Hematopoietic multipotent progenitor cell treated with erythropoietin and hydrocortisone succinate and interleukin-3 and kit ligand, for 15 days (in vitro differentiated cells): Measurements from ENCODE around the gene RER1.
"Not testable (repeated sequence)": the region's sequence is repeated elsewhere in the genome, so short reads cannot be mapped to it uniquely, and the experiment has no call there.

Experiments used
- DNase-seq: peaks from one replicate; pipeline ENCODE4 v3.0.0-alpha.2; 2015; ENCODE audit warnings: low spot score

Gene RER1

DNA sequence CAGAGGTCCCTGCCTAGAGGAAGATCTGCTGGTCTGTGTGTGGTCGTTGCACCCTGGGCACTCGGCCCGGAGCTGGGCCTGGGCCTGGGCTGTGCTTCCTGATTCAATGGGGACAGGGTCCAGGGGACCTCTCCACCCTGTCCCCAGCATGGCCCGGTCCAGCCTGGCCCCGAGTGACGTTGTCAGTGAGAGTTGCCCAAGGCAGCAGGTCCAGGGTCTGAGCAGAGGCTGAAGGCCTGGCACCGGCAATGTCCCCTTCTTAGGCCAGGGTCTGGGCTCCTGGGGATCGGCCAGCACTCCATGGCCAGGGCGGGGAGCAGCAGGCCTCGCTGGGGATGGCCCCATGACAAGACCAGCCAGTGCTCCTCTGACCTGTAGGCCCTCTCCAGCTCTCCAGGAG, 36.3 kb downstream of the RER1 start:
- no peak for DNase-seq

DNA sequence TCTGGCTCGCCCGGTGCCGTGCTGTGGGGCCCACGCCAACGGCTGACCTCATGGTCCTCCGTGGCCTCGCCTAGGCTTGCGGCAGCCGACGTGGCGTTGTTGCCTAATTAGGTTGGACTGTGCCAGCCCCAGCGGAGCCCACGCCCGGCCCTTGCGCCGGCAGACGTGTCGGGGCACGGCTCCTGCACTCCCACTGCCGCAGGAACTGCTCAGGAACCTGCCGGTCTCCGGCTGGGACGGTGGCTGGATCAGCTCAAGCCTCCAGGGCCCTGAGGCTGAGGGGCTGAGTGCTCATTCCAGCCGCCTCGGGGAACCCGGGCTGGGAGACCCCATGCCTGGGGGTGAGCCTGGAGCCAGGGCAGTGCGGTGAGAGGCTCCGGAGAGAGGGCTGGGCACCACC, 36.8 kb downstream of the RER1 start:
- DNase-seq = no peak

DNA sequence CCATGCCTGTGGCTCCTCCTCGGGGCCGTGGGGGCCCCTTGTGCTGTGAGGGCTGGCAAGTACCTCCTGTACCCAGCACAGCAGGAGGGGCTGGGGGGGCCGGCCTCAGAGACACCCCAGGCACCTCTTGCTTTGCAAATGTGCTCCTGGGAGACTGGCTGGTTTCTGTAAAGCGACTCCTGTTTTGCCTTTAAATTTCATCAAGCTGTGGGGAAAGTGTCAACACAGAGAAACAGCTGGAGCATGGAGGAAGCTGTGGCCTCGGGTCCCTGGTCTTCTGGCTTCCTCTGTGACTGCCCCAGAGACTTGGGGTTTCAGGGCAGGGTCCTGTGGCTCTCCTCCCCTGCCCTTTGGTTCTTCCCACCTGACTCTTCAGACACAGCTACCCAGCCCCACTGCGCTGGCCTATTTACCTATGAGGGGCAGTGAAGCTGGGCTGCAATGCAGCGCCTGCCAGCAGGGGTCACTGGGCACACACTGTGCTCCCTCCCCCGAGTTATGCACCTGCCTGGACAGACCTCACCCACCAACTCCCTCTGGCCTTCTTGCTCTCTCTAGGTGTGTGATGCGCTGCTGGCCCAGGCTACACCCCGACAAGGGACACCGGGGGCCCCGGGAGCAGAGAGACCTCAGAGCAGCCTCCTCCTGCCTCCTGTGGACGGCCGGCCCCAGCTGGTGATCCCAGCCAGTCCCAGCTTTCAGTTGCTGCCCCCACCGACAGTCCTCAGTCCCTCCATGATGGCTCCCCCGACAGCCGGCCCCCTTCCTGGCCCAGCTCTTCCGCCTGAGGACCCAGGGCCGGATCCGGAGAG, 38.3 kb downstream of the RER1 start:
- no peak for DNase-seq

DNA sequence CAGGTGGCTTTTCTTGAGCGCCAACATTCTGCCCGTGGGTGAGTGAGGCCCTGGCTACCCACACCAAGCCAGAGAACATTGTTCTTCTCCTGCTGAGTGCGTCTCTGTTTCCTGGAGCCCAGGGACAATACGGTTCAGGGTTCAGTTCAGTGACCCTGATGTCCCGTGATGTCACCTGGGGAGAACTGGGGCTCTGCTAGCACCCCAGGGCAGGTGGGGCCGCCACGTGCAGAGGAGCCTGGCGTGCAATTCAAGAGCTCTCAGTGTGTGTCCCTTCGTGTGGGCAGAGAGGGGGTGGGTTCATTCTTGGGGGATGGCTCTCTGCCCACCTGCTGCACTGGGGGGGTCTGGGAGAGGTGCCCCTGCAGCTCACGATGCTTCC, 38.9 kb downstream of the RER1 start:
- DNase-seq = no peak

DNA sequence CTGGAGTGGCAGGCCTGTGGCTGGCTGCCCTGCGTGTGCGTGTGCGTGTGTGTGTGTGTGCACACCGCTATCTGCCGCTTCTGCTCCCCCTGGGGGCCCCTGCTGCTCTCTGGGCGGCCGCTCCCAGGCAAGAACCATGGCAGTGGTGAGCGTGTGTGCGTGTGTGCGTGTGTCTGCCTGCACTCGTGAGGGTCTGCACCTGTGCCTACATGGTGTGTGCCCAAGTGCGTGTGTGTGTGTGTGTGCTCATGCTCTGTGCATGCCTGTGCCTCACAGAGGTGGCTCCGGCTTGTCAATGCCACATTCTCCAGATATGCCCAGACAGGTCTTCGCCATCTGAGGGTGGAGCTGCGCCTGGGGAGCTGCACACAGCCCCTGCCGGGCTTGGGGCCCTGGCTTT, 39.5 kb downstream of the RER1 start:
- DNase-seq = no peak

DNA sequence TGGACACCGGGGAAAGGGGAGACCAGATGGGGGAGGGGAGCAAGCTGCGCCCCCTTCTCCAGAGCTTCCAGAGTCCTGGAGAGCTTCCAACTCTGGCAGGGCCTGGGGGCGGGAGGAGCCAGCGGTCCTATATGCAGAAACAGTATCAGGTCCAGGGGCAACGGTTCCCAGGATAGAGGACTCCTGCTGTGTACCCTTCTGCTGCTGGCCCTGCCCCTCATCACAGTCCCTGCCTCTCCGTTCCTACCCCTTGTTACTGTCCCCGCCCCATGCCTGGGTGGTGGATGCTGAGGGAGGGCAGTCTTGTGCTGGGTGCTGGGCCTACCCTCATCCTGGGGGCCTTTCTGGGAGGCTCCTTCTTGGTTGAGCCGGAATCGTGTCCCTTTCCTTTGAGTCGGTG, 39.9 kb downstream of the RER1 start:
- DNase-seq = no peak

DNA sequence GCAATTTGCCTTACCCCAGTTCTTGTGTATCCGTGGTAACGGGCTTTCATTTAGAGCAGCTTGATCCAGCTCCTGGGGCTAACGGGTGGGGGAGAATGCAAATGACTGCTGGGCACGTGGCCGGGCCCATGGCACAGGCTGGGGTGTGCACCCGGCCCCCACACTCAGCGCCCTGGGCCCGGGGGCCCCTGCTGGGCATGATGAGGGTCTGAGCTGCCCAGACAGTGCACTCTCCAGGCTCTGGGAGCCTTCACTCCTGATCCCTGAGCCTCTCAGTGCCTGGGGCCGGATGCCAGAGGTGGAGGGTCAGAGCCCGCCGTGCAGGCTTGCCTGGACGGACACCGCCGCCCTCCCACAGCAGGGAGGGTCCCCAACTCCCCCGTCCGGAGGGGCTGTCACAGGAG, 40.8 kb downstream of the RER1 start:
- no peak for DNase-seq

DNA sequence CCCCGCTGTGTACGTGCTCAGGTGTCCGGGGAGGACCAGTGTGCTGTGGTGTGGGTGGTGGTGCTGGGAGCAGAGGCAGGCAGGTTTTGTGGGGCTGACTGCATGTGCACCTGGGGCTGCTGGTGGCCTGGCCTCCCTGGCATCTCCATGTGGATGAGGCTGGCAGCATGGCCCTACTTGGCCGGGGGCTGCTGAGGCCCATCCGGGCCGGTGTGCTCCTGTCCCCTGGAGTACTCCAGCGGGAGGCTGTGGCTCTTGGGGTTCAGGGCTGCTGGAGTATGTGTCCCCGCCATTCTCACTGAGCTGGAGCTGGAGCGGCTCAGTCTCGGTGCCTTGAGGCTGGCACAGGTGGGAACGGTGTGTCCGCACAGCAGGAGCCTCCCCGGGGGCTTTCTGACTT, 41.6 kb downstream of the RER1 start:
- DNase-seq = no peak

DNA sequence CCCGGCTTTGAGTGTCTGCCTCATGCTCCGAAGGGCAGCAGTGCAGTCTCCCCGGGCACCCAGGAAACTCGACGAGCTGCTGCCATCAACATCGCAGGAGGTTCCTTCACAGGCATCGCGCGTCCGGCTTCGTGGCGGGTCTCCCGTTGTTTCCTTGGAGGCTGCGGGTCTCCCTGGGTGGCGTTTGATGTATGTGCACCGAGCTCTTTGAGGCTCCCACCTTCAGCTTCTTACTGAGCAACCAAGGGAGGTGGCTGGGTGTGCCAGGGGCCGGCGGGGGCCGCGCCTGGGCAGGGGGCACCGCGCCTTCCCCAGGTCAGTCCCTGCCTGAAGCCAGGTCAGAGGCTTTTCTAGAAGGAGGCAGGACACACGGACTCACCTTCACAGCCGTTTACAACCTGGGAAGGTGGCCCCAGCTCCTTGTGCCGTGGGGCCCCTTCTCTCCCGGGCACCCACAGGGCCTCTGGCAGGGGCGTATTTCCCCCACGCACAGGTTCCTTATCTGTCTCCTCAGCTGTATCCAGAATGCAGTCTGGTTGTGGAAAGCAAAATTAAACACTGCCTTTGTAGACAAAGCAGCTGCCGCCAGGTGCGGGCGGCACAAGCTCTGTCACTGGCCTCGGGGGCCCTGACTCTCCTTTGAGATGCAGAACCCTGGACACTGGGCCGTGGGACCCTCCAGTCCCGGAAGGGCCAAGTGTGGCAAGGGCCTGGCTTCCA, 42.5 kb downstream of the RER1 start:
- DNase-seq = no peak

DNA sequence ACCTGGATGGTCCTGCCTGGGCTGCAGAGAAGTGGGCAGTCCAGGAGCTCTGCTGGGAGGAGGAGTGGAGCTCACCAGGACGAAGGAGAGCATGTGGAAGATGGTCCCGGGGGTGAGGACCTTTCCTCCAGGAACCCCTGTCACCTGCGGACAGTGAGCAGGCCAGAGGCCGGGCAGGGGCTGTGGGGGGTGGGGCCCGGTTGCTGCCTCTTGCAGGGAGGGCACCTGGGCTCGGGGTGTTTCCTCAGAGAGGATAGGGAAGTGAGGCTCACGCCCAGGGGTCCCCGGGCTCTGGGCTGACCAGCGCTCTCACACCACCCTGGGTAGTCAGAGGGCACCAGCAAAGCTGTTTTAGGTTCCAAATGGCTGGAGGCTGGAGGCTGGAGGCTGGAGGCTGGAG, 43.5 kb downstream of the RER1 start:
- no peak for DNase-seq

DNA sequence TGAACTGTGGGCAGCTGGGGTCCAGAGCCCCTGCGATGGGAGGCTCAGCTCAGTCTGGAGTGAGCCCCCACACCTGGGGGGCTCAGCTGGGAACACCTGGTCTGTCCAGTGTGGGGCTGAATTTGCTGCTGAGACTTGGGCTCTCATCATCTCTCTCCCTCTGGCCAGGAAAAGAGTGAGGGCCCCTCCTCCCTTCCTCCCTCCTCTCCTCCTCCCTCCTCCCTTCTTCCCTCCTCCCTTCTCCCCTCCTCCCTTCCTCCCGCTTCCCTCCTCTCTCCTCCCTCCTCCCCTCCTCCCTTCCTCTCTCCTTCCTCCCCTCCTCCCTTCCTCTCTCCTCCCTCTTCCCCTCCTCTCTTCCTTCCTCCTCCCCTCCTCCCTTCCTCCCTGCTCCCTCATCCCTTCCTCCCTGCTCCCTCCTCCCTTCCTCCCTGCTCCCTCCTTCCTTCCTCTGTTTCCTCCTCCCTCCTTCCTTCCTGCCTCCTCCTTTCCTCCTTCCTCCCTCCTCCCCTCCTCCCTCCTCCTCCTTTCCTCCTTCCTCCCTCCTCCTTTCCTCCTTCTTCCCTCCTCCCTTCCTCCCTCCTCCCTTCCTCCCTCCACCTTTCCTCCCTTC, 44.2 kb downstream of the RER1 start:
- no peak for DNase-seq

DNA sequence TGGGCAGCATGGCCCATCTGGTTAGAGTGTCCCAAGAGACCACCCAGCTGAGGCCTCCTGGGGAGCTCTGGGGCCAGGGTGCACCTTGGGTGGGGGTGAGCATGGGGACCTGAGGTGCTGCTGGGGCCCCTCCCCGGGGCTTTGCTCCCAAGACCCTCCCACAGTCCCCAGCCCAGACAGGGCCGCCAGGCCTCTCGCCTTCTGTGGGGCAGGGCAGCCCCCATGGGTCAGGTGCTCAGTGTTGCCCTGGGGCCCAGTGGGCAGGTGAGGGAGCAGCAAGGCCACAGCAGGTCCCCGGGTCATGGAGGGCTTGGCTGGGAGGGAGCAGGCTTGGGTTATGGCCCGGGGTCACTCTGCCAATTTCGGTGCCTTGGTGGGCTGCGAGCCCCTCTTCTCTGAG, 45.2 kb downstream of the RER1 start:
- DNase-seq = no peak

DNA sequence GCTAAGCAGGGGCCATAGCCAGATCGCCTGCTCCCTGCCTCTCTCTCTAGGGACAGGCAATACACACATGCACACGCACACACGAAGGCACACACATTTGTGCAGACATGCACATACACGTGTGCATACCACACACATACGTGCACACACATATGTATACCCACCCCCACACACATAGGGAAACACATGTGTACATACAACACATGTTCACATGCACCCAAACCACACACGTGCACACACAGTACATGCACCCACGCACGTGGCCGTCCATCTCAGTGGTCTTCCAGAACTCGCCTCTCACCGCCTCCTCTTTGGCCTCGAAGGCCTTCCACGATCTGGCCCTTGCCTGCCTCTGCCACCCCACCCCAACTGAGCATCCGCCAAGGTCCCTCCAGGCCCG, 46.0 kb downstream of the RER1 start:
- DNase-seq = no peak

DNA sequence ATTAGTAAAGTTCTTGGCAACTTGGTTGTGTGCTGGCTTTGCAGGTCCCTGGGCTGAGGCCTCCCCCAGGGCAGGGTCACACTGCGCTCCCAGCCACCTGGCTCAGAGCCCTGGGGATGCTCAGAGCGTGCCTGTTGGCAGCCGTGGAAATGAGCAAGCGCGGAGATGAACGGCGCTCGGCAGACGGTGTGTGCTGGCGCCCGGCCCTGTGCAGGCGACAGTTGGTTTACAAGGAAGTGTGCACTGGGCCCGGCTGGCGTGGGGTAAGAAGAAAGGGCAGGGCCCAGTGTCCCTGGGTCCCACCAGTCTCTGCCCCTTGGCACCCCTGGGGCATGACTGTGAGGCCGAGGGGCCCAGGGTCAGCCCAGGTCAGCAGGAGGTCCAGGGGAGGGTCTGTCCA, 46.4 kb downstream of the RER1 start:
- no peak for DNase-seq

DNA sequence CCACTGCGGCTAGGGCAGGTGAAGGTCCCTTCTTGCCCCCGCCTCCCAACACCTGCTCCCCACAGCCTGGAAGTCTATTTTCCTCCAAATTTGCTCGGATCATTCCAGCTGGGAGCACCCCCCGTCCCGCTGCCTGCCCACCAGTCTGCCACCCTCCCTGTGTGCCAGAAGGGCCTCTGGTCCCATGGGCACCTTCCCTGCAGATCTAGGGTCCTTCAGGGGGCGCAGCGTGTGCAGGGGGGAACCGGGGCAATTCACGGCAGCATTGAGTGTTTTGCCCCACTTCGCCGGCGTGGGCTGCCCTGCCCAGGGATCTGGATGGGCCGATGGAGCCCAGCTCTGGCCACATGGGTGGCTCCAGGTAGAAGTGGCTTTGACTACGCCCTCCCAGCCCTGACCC, 47.0 kb downstream of the RER1 start:
- no peak for DNase-seq

DNA sequence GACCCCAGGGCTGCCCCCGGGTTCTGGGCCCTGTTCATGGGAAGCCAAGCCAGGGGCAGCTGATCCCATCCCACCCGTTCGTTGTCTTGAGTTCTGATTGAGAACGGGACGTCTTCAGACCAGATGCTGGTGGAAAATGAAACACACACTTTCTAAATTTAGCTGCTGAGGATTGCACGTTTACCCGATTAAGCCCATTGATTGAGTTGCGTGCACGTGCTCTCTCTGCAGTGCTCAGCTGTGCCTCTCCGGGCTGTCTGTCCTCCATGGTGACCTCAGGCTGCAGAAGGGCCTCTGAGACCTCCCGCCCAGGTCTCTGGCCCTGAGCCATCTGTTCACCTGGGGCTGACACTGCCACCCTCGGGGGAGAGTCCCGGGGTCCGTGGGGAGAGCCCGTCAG, 47.7 kb downstream of the RER1 start:
- DNase-seq = no peak

DNA sequence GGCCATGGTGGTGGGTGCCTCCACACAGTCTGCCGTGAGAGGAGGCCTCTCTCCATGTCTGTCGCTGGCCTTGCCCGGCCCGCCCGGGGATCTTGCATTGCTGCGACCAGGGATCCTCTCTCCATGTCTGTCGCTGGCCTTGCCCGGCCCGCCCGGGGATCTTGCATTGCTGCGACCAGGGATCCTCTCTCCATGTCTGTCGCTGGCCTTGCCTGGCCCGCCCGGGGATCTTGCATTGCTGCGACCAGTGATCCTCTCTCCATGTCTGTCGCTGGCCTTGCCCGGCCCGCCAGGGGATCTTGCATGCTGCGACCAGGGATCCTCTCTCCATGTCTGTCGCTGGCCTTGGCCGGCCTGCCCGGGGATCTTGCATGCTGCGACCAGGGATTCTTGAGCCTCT, 48.7 kb downstream of the RER1 start:
- not testable (repeated sequence) for DNase-seq

DNA sequence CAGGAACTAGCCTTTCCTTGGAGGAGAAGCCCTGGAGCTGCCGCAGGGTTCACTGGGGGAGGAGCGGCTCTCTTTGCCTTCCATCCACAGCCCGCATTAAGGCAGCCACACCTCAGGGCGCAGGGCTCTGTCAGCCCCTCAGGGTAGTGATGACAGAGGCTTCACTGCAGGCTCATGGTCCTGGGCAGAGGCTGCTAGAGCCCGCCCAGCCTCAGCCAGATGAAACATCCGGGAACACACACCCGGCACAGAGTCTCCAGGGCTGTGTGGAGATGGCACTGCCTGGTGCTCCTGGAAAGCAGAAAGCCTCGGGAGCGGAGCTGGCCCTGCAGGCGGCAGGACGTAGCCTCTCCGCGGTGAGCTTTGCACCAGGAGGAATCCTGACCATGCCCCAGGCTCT, 50.1 kb downstream of the RER1 start:
- no peak for DNase-seq

DNA sequence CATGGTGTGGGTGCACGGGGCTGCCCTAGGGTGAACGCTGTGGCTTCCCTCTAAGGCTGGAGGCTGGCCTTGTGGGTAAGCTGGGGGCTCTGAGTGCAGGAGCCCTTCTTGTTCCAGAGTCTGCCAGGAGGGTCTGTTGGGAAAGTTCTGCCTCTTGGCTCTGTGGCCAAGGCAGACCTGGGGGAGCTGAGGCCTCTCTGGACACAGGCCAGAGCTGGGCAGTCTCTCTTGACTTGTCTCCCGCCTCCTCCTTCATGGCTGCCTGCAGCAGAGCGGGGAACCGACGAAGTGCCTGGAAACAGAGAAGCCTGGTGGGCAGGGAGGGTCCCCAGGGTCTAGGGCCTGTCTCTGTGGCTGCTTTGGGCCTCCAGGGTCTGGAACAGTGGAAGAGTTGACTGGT, 51.0 kb downstream of the RER1 start:
- no peak for DNase-seq

DNA sequence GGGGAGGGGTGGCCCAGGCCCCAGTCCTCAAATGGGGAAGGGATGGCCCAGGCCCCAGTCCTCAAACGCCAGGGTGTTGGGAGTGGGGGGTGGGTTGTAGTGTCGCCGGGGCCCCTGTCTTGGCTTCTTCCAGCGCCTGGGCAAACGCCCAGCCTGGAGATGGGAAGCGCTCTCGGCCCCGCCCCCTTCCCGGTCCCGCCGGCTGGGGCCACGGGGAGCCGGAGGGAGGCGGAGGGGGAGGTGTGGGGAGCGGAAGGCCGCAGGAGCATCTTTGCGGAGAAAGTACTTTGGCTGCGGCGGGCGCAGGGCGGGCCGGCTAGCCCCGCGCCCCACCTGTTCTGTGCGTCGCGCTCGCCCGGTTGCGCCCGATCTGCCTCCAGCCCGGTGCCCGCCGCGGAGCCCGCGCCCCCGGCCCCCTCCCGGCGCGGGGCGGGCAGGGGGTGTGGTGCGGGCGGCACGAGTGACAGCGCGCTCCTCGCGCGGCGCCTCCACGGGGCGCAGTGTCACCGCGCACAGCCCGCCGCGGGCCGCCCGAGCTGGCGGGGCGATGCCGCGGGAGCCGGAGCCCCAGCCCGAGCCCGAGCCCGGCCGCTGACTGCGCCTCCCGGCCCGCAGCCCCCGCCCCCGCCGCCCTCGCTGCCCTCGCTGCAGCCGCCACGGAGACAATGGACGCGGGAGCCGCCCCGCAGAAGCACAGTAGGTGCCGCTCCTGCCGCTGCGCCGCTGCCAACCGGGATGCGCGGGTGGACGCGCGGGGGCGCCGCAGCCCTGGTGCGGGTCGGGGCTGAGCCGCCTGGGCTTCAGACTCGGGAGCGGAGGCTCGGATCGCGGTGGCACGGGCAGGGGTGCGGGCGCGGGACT, 51.9 kb downstream of the RER1 start:
- no peak for DNase-seq

DNA sequence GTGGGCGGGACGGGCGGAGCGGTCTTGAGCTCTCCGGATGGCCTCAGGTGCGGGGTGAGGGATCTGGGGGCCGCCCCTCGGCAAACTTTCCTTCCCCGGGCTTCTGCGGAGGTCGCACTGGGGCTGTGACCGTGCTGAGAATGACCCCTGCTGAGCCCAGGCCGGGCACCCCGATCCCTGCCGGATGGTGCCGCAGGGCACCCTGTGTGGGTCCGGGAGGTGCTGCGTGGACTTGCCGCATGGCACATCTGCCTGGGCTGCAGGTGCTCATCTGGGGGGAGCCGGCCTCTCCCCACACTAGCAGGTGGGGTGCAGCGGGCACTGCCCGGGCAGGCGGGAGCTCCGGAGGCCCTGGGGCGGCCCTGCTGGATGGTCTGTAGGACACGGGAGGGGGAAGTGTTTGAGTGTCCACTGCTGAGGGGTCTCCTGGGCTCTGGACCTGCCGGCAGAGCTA, 52.5 kb downstream of the RER1 start:
- no peak for DNase-seq

DNA sequence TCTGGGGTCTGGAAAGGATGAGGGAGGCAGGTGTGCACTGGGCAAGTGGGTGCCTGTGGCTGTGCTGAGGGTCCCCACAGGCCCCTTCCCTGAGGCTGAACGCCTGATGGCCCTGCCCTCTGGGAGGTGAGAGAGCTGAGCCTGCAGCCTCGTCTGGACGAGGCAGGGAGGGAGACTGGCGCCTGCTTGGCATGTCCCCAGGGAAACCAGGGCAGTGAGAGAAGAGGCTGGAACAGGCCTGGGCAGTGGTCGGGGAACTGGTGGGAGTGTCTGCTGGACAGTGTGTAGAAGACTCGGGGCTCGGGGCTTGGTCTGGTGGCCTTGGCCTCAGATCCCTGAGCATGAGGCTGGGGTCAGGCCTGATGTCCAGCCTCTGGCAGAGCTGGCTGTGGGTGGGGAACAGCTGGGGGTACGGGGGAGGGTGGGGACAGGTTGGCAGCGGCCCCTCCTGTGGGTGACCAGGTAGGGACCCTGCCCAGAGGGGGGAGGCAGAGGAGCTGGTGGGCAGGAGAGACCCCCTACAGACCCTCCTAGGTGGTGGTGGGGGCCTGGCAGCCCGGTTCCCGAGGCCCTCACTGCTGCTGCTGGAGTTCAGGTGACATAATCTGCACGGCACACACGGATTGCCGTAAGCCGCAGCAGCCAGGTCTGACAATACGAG, 53.7 kb downstream of the RER1 start:
- DNase-seq = no peak
